PFSK-1 (cell line): ENCODE measurements around the gene KRTAP5-10.

ENCODE experiments used
- POLR2AphosphoS5 ChIP-seq: IDR thresholded peaks from 2 replicates; pipeline ENCODE4 v1.6.1; 2012; ENCODE audit warnings: low read depth, mild to moderate bottlenecking, control low read depth, low read length, moderate library complexity
- SIN3A ChIP-seq: IDR thresholded peaks from 2 replicates; pipeline ENCODE4 v1.6.1; 2012; ENCODE audit warnings: mild to moderate bottlenecking, low read length, moderate library complexity, borderline replicate concordance; ENCODE audit not compliant: insufficient read depth

- TF ChIP-seq POLR2AphosphoS5, result no peak
- TF ChIP-seq SIN3A, result no peak
Measured at GRCh38 chr11:71557257-71557656, 8.1 kb upstream of the KRTAP5-10 start.
